Naive thymus-derived CD4-positive, alpha-beta T cell (primary cell): Measurements from ENCODE around the gene LRP3. TPM values are rescaled to one million over a fixed set of nuclear protein-coding genes. Genes with fewer than 3 reads are reported as not detected.

Source experiments
- ATAC-seq: fragments of 150-1000 bp; cut with Tn5 transposase; 2 replicates; pipeline ENCODE4 v1.10.0; 2021; ENCODE audit warnings: mild to moderate bottlenecking, moderate library complexity
- CTCF ChIA-PET: fragments of 350-600 bp; sonication (Branson Sonifier 250); formaldehyde crosslinking; loops from one replicate; lab custom pipeline; 2021; ENCODE audit warnings: antibody characterized with exemption; lab: Charles Lee
- POLR2A ChIA-PET: fragments of 350-600 bp; sonication (Branson Sonifier 250); formaldehyde crosslinking; loops from one replicate; lab custom pipeline; 2021; ENCODE audit warnings: antibody characterized with exemption, inconsistent platforms; lab: Charles Lee
- DNase-seq, 9 donors: peaks; one replicate each; pipeline versions ENCODE4 v3.0.0 to v3.0.0-alpha.2; 2020 to 2022; ENCODE audit warnings: mixed read lengths in 1 of 9
- H3K27ac ChIP-seq: one replicate; pipeline ENCODE4 v1.7.0; 2013; ENCODE audit warnings: mild to moderate bottlenecking, low read depth, low read length, moderate library complexity
- H3K27me3 ChIP-seq, 2 donors: one replicate each; pipeline ENCODE4 v1.7.0; 2013; ENCODE audit warnings: low read length in 2 of 2, mild to moderate bottlenecking in 2 of 2, moderate library complexity in 2 of 2; ENCODE audit not compliant: control insufficient read depth in 2 of 2, insufficient read depth in 2 of 2
- H3K36me3 ChIP-seq, 3 experiments: 1 replicate in 2 of 3; 2 replicates in 1 of 3; pipeline ENCODE4 v1.7.0; 2013; ENCODE audit warnings: low read length in 3 of 3, mild to moderate bottlenecking in 3 of 3, moderate library complexity in 1 of 3; ENCODE audit not compliant: insufficient read depth in 3 of 3, control insufficient read depth in 2 of 3
- H3K4me1 ChIP-seq, 2 donors: one replicate each; pipeline ENCODE4 v1.7.0; 2013; ENCODE audit warnings: low read length in 2 of 2, mild to moderate bottlenecking in 2 of 2, moderate library complexity in 1 of 2; ENCODE audit not compliant: control insufficient read depth in 2 of 2, insufficient read depth in 2 of 2
- H3K4me3 ChIP-seq: 2 replicates; pipeline ENCODE4 v1.7.0; 2013; ENCODE audit warnings: mild to moderate bottlenecking, low read length
- H3K9me3 ChIP-seq, 3 experiments: 1 replicate in 2 of 3; 2 replicates in 1 of 3; pipeline ENCODE4 v1.7.0; 2013; ENCODE audit warnings: low read length in 3 of 3; ENCODE audit not compliant: control insufficient read depth in 2 of 3
- H3K27ac Mint-ChIP-seq, 9 donors: one replicate each; pipeline ENCODE4 v1.8.0; 2020 to 2022; ENCODE audit warnings: mixed read lengths in 9 of 9, mild to moderate bottlenecking in 8 of 9, moderate library complexity in 5 of 9, inconsistent platforms in 2 of 9
- H3K27me3 Mint-ChIP-seq, 5 donors: one replicate each; pipeline ENCODE4 v1.8.0; 2021 to 2022; ENCODE audit warnings: mixed read lengths in 5 of 5, mild to moderate bottlenecking in 1 of 5
- H3K36me3 Mint-ChIP-seq, 5 donors: one replicate each; pipeline ENCODE4 v1.8.0; 2020 to 2022; ENCODE audit warnings: mixed read lengths in 5 of 5, mild to moderate bottlenecking in 3 of 5, inconsistent platforms in 1 of 5
- H3K4me1 Mint-ChIP-seq, 7 donors: one replicate each; pipeline ENCODE4 v1.8.0; 2020 to 2022; ENCODE audit warnings: mixed read lengths in 7 of 7, mild to moderate bottlenecking in 3 of 7, inconsistent platforms in 1 of 7
- H3K4me3 Mint-ChIP-seq, 10 donors: one replicate each; pipeline ENCODE4 v1.8.0; 2020 to 2022; ENCODE audit warnings: mild to moderate bottlenecking in 10 of 10, mixed read lengths in 10 of 10, moderate library complexity in 6 of 10, inconsistent platforms in 2 of 10
- H3K9me3 Mint-ChIP-seq, 11 donors: one replicate each; pipeline ENCODE4 v1.8.0; 2020 to 2022; ENCODE audit warnings: mixed read lengths in 11 of 11, mild to moderate bottlenecking in 4 of 11, inconsistent platforms in 1 of 11, moderate library complexity in 1 of 11
- intact Hi-C, 2 donors: fragments of 100-400 bp; cut with micrococcal nuclease; formaldehyde crosslinking; loops; one replicate each; pipeline ENCODE4 v1.15.1; 2023
- polyA plus RNA-seq, 2 donors: library from polyadenylated mRNA; unstranded; fragments of 300-500 nt; fragmentation: Illumina TruSeq; gene quantifications; one replicate each; pipeline ENCODE4 v1.2.3, GENCODE V29; 2021
- total RNA-seq, 6 experiments: library from RNA in 5 of 6; stranded (reverse) in 5 of 6; gene quantifications; 1 replicate in 5 of 6; 2 replicates in 1 of 6; pipeline ENCODE4 v1.2.3 and lab custom pipeline; 2021 to 2026

Gene LRP3
- total and polyA plus RNA-seq, 7 experiments from 2014 or later, result 0.34 to 2.6 (median 0.40) TPM; not detected in 3

- Mint-ChIP-seq H3K9me3 (peaks cover 0 to 1% (median 0%) of the 10 kb centered on the region in 11 donors), H3K4me1 (peaks cover 0 to 4% (median 0%) of the 10 kb centered on the region in 7 donors), H3K27ac (no peak overlapping the region), H3K4me3 (no peak overlapping the region), H3K27me3 (peaks cover 0 to 5% (median 0%) of the 10 kb centered on the region in 5 donors), H3K36me3 (no peaks in the 10 kb centered on the region)
- ChIA-PET POLR2A (interaction anchor here (0.8 kb wide), 1 partner anchor 138 kb away, joined by 3 read pairs; no protein-coding TSS in a partner anchor), CTCF (interaction anchor here (0.6 to 5.6 kb wide), 4 partner anchors 93 to 591 kb away, joined by 3 to 34 read pairs (median 4); no protein-coding TSS in a partner anchor)
- Histone ChIP-seq H3K27me3 (no peaks in the 10 kb centered on the region), H3K36me3 (no peaks in the 10 kb centered on the region), H3K27ac (no peak overlapping the region), H3K4me3 (no peak overlapping the region), H3K4me1 (peaks cover 0 to 20% of the 10 kb centered on the region in 2 donors), H3K9me3 (no peaks in the 10 kb centered on the region)
- DNase-seq (no peak), ATAC-seq (no peak)
- intact Hi-C loops, result loop anchor here (5.0 to 10.0 kb wide), 2 partner anchors 68 to 110 kb away; partner anchors contain the start of gene CEBPA (in 1 of the 2)
These were observed 42.7 kb downstream of the LRP3 start for GRCh38 chr19:33236696-33237390.

DNA sequence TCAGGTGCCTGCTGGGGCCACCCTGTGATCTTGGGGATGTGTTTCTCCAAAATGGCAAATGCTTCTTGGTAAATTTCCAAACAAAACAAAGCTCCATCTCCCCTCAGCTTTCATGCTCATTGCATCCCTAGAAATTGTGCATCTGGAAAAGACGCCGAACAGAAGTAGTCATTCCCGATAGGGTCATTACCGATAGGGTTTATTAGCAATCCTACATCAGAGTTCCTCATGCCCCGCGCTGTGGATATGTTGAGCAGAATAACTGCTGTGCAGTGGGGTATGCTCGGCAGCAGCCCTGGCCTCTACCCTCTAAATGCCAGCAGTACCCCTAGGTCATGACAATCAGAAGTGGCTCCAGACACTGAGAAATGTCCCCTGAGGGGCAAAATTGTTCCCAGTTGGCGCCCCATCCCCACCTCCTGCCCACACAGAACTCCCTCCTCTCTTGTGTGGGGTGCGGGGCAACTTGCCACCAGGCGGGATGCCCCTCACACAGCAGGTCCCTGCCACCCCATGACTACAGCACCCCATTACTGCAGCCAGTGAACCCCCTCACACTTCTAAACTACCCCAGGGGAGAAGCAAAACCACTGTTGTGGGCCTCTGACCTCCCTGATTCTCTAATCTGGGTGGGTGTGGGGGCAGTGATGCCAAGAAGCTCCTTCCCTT, 44.5 kb downstream of the LRP3 start:
- DNase-seq (no peak), ATAC-seq (no peak)
- Mint-ChIP-seq H3K27ac (no peak overlapping the region), H3K27me3 (peaks cover 0 to 5% (median 0%) of the 10 kb centered on the region in 5 donors), H3K9me3 (peaks cover 0 to 1% (median 0%) of the 10 kb centered on the region in 11 donors), H3K4me1 (peaks cover 0 to 3% (median 0%) of the 10 kb centered on the region in 7 donors), H3K4me3 (no peak overlapping the region), H3K36me3 (no peaks in the 10 kb centered on the region)
- Histone ChIP-seq H3K4me3 (no peak overlapping the region), H3K36me3 (no peaks in the 10 kb centered on the region), H3K27ac (no peak overlapping the region), H3K4me1 (peaks cover 0 to 20% of the 10 kb centered on the region in 2 donors), H3K27me3 (no peaks in the 10 kb centered on the region), H3K9me3 (no peaks in the 10 kb centered on the region)
- CTCF ChIA-PET, result interaction anchor here (0.5 to 5.6 kb wide), 2 partner anchors 169 to 337 kb away, joined by 3 to 34 read pairs; no protein-coding TSS in a partner anchor
- intact Hi-C loops, result loop anchor here (5.0 to 10.0 kb wide), 2 partner anchors 66 to 111 kb away; partner anchors contain the start of gene CEBPA (in 1 of the 2)
- POLR2A ChIA-PET, result no interaction called here

GRCh38 chr19:33239223-33239975, 45.3 kb downstream of the LRP3 start:
- H3K36me3 Mint-ChIP-seq, result no peaks in the 10 kb centered on the region

DNA sequence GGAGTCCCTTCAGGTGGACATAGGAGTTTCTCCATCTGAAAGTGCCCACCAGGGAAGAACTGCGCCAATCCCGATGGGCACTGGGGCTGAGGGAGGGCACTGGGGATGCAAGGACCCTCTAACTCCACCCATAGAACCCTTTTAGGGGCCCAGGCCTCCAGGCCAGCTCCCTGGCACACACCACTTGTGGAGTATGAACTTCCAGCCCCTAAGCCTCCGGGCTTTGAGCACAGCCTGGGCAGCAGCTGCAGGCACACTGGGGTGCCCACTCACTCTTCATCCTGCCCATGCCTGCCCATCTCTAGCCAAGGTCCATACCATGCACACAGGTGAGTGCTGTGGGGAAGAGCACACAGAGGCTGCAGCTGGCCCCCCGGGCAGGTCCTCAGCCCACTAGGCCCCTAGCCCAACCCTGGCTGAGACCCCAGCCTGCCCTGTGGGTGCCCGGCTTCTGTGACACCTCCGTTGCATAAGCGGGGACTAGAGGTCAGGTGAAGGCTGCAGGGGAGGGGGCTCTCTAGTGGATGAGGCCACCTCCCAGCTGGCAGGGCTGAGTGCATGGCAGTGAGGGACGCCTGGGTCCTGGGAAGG, 46.1 kb downstream of the LRP3 start:
- H3K4me3 ChIP-seq, result no peak overlapping the region
- H3K36me3 ChIP-seq, result no peaks in the 10 kb centered on the region
- Mint-ChIP-seq H3K9me3 (peaks cover 0 to 4% (median 0%) of the 10 kb centered on the region in 11 donors), H3K36me3 (no peaks in the 10 kb centered on the region), H3K4me3 (no peak overlapping the region), H3K27ac (no peak overlapping the region), H3K27me3 (peaks cover 0 to 10% (median 0%) of the 10 kb centered on the region in 5 donors), H3K4me1 (peaks cover 0 to 3% (median 0%) of the 10 kb centered on the region in 7 donors)
- intact Hi-C loops, result loop anchor here in 1 of 2 donors (5.0 kb wide), 1 partner anchor 532 kb away; no protein-coding TSS in a partner anchor
- ChIA-PET POLR2A (no interaction called here), CTCF (interaction anchor here (1.1 to 5.6 kb wide), 2 partner anchors 167 to 169 kb away, joined by 3 to 34 read pairs; no protein-coding TSS in a partner anchor)
- no peaks in the 10 kb centered on the region for H3K27me3 ChIP-seq
- no peak for DNase-seq
- no peak for ATAC-seq
- no peaks in the 10 kb centered on the region for H3K9me3 ChIP-seq
- peaks cover 0 to 20% of the 10 kb centered on the region in 2 donors for H3K4me1 ChIP-seq
- H3K27ac ChIP-seq, result no peak overlapping the region

More at GRCh38 chr19:33239223-33239975, 45.3 kb downstream of the LRP3 start:
- Histone ChIP-seq H3K4me1 (peaks cover 0 to 20% of the 10 kb centered on the region in 2 donors), H3K9me3 (no peaks in the 10 kb centered on the region), H3K4me3 (no peak overlapping the region), H3K27ac (no peak overlapping the region), H3K27me3 (no peaks in the 10 kb centered on the region), H3K36me3 (no peaks in the 10 kb centered on the region)
- H3K4me3 Mint-ChIP-seq, result no peak overlapping the region
- DNase-seq (no peak), ATAC-seq (no peak)
- H3K27ac Mint-ChIP-seq, result no peak overlapping the region
- ChIA-PET POLR2A (no interaction called here), CTCF (interaction anchor here (0.5 to 5.6 kb wide), 2 partner anchors 168 to 338 kb away, joined by 3 to 34 read pairs; no protein-coding TSS in a partner anchor)
- peaks cover 0 to 7% (median 0%) of the 10 kb centered on the region in 5 donors for H3K27me3 Mint-ChIP-seq
- peaks cover 0 to 2% (median 0%) of the 10 kb centered on the region in 11 donors for H3K9me3 Mint-ChIP-seq
- intact Hi-C loops, result loop anchor here (5.0 to 10.0 kb wide), 2 partner anchors 65 to 112 kb away; partner anchors contain the start of gene CEBPA (in 1 of the 2)
- H3K4me1 Mint-ChIP-seq, result peaks cover 0 to 3% (median 0%) of the 10 kb centered on the region in 7 donors

GRCh38 chr19:33241091-33241529, 47.0 kb downstream of the LRP3 start:
- Mint-ChIP-seq H3K4me1 (peaks cover 0 to 2% (median 0%) of the 10 kb centered on the region in 7 donors), H3K36me3 (no peaks in the 10 kb centered on the region), H3K27ac (no peak overlapping the region), H3K9me3 (peaks cover 0 to 8% (median 0%) of the 10 kb centered on the region in 11 donors), H3K27me3 (peaks cover 0 to 10% (median 0%) of the 10 kb centered on the region in 5 donors), H3K4me3 (no peak overlapping the region)
- Histone ChIP-seq H3K9me3 (peaks cover 0 to 7% (median 0%) of the 10 kb centered on the region in 3 experiments), H3K27me3 (no peaks in the 10 kb centered on the region), H3K36me3 (no peaks in the 10 kb centered on the region), H3K4me3 (no peak overlapping the region), H3K4me1 (peaks cover 0 to 20% of the 10 kb centered on the region in 2 donors), H3K27ac (no peak overlapping the region)
- DNase-seq, result no peak
- CTCF ChIA-PET, result interaction anchor here (1.1 to 1.5 kb wide), 2 partner anchors 166 to 168 kb away, joined by 3 to 11 read pairs; no protein-coding TSS in a partner anchor
- intact Hi-C loops, result loop anchor here (1.0 to 5.0 kb wide), 3 partner anchors 165 to 531 kb away; no protein-coding TSS in a partner anchor
- POLR2A ChIA-PET, result no interaction called here
- ATAC-seq, result peak; percentile 8
